ENCODE data around the gene DSCAM.
"Not testable (repeated sequence)": the region's sequence is repeated elsewhere in the genome, so short reads cannot be mapped to it uniquely, and the experiment has no call there.

Gene DSCAM

GRCh38 chr21:40846587-40847411 lies at the start of gene DSCAM:
Gene DSCAM (minus strand): TSS chr21:40847158. CDS start chr21:40846661, 497 bp downstream.
- DNase-seq (ENCODE audit: low read depth in 2 of 2) = no peak

GRCh38 chr21:40895697-40896096 lies 48.7 kb upstream of the DSCAM start:
- not testable (repeated sequence) for DNase-seq (ENCODE audit: low read depth in 2 of 2)

- DNase-seq (ENCODE audit: low read depth in 2 of 2) = no peak
These were observed 40.0 kb upstream of the DSCAM start for GRCh38 chr21:40886931-40887330.

GRCh38 chr21:40886006-40886405 lies 39.0 kb upstream of the DSCAM start:
- no peak for DNase-seq (ENCODE audit: low read depth in 2 of 2)

- DNase-seq (ENCODE audit: low read depth in 2 of 2) = no peak
These were observed 35.4 kb upstream of the DSCAM start for GRCh38 chr21:40882192-40882915.

GRCh38 chr21:40881767-40882166 lies 34.8 kb upstream of the DSCAM start:
- no peak for DNase-seq (ENCODE audit: low read depth in 2 of 2)

GRCh38 chr21:40871099-40871498 lies 24.1 kb upstream of the DSCAM start:
- DNase-seq (ENCODE audit: low read depth in 2 of 2) = no peak

GRCh38 chr21:40863839-40864238 lies 16.9 kb upstream of the DSCAM start:
- no peak for DNase-seq (ENCODE audit: low read depth in 2 of 2)

GRCh38 chr21:40858517-40858916 lies 11.6 kb upstream of the DSCAM start:
- DNase-seq (ENCODE audit: low read depth in 2 of 2) = no peak

- DNase-seq (ENCODE audit: low read depth in 2 of 2) = no peak
These were observed 7.2 kb upstream of the DSCAM start for GRCh38 chr21:40853956-40854688.

- DNase-seq (ENCODE audit: low read depth in 2 of 2) = no peak
These were observed 5.6 kb upstream of the DSCAM start for GRCh38 chr21:40852563-40852962.

- DNase-seq (ENCODE audit: low read depth in 2 of 2) = no peak
These were observed 4.8 kb upstream of the DSCAM start for GRCh38 chr21:40851749-40852148.

- no peak for DNase-seq (ENCODE audit: low read depth in 2 of 2)
These were observed 3.1 kb upstream of the DSCAM start for GRCh38 chr21:40850071-40850470.

GRCh38 chr21:40847951-40848350 lies 993 bp upstream of the DSCAM start:
- DNase-seq (ENCODE audit: low read depth in 2 of 2) = no peak

- no peak for DNase-seq (ENCODE audit: low read depth in 2 of 2)
These were observed 855 bp downstream of the DSCAM start for GRCh38 chr21:40846103-40846502.

- DNase-seq (ENCODE audit: low read depth in 2 of 2) = no peak
These were observed 1.4 kb downstream of the DSCAM start for GRCh38 chr21:40845441-40845995.

- DNase-seq (ENCODE audit: low read depth in 2 of 2) = no peak
These were observed 2.0 kb downstream of the DSCAM start for GRCh38 chr21:40844935-40845334.

GRCh38 chr21:40842197-40842552 lies 4.8 kb downstream of the DSCAM start:
- no peak for DNase-seq (ENCODE audit: low read depth in 2 of 2)

- DNase-seq (ENCODE audit: low read depth in 2 of 2) = no peak
These were observed 5.3 kb downstream of the DSCAM start for GRCh38 chr21:40841524-40842196.

- DNase-seq (ENCODE audit: low read depth in 2 of 2) = no peak
These were observed 6.4 kb downstream of the DSCAM start for GRCh38 chr21:40840401-40841125.

- DNase-seq (ENCODE audit: low read depth in 2 of 2) = no peak
These were observed 7.4 kb downstream of the DSCAM start for GRCh38 chr21:40839521-40839920.
